HEK293 (cell line): ENCODE measurements around the gene CDK16.

ENCODE experiments used
- BCL11A ChIP-seq: fragments of 450-650 bp; formaldehyde crosslinking; IDR thresholded peaks from 2 replicates; pipeline ENCODE4 v1.5.1; 2016; ENCODE audit warnings: low read depth, missing biosample characterization, missing genetic modification characterization
- BCL11B ChIP-seq: fragments of 450-650 bp; formaldehyde crosslinking; IDR thresholded peaks from 2 replicates; pipeline ENCODE4 v1.5.1; 2016; ENCODE audit warnings: low read depth, missing biosample characterization, missing genetic modification characterization
- HOXA7 ChIP-seq: sonication (generic); formaldehyde crosslinking; IDR thresholded peaks from 2 replicates; pipeline ENCODE4 v1.8.1; 2022; ENCODE audit warnings: missing genetic modification reagents, borderline replicate concordance
- SP2 ChIP-seq: fragments of 450-650 bp; formaldehyde crosslinking; IDR thresholded peaks from 2 replicates; pipeline ENCODE4 v1.5.1; 2016; ENCODE audit warnings: missing biosample characterization, missing genetic modification characterization
- ZNF549 ChIP-seq: fragments of 450-650 bp; IDR thresholded peaks from 2 replicates; pipeline ENCODE4 v1.5.1; 2018; ENCODE audit warnings: missing biosample characterization, missing genetic modification characterization, mild to moderate bottlenecking, inconsistent platforms, moderate library complexity
- ZNF707 ChIP-seq: fragments of 450-650 bp; formaldehyde crosslinking; IDR thresholded peaks from 2 replicates; pipeline ENCODE4 v1.5.1; 2016; ENCODE audit warnings: missing biosample characterization, missing genetic modification characterization
- TF ChIP-seq, protein P1 (sequence below): fragments of 450-650 bp; formaldehyde crosslinking; IDR thresholded peaks from 2 replicates; pipeline ENCODE4 v1.5.1; 2016; ENCODE audit warnings: missing biosample characterization, missing genetic modification characterization
- TF ChIP-seq, protein P2 (sequence below): fragments of 450-650 bp; formaldehyde crosslinking; IDR thresholded peaks from 2 replicates; pipeline ENCODE4 v1.5.1; 2016; ENCODE audit warnings: missing biosample characterization, missing genetic modification characterization
- TF ChIP-seq, protein P3 (sequence below): fragments of 450-650 bp; formaldehyde crosslinking; IDR thresholded peaks from 2 replicates; pipeline ENCODE4 v1.5.1; 2016; ENCODE audit warnings: missing biosample characterization, missing genetic modification characterization

DNA sequence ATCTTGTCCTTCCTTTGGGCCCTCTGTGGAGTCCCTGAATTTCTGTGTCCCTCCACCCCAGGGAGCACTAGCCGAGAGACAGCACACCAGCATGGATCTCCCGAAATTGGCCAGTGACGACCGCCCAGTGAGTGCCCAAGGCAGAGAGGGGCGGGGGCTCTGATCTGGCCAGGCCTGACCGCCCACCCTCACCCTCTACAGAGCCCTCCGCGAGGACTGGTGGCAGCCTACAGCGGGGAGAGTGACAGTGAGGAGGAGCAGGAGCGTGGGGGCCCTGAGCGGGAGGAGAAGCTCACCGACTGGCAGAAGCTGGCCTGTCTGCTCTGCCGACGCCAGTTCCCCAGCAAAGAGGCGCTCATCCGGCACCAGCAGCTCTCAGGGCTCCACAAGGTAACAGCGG lies 33.2 kb upstream of the CDK16 start:
- TF ChIP-seq, protein P1, sequence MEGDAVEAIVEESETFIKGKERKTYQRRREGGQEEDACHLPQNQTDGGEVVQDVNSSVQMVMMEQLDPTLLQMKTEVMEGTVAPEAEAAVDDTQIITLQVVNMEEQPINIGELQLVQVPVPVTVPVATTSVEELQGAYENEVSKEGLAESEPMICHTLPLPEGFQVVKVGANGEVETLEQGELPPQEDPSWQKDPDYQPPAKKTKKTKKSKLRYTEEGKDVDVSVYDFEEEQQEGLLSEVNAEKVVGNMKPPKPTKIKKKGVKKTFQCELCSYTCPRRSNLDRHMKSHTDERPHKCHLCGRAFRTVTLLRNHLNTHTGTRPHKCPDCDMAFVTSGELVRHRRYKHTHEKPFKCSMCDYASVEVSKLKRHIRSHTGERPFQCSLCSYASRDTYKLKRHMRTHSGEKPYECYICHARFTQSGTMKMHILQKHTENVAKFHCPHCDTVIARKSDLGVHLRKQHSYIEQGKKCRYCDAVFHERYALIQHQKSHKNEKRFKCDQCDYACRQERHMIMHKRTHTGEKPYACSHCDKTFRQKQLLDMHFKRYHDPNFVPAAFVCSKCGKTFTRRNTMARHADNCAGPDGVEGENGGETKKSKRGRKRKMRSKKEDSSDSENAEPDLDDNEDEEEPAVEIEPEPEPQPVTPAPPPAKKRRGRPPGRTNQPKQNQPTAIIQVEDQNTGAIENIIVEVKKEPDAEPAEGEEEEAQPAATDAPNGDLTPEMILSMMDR (tag by site-specific recombination) = no peak
- TF ChIP-seq ZNF707 (tag by site-specific recombination) (no peak), HOXA7 (CRISPR knock-in tag) (no peak), BCL11A (tag by site-specific recombination) (no peak), BCL11B (tag by site-specific recombination) (no peak), SP2 (tag by site-specific recombination) (no peak), ZNF549 (no peak)
- TF ChIP-seq, protein P2, sequence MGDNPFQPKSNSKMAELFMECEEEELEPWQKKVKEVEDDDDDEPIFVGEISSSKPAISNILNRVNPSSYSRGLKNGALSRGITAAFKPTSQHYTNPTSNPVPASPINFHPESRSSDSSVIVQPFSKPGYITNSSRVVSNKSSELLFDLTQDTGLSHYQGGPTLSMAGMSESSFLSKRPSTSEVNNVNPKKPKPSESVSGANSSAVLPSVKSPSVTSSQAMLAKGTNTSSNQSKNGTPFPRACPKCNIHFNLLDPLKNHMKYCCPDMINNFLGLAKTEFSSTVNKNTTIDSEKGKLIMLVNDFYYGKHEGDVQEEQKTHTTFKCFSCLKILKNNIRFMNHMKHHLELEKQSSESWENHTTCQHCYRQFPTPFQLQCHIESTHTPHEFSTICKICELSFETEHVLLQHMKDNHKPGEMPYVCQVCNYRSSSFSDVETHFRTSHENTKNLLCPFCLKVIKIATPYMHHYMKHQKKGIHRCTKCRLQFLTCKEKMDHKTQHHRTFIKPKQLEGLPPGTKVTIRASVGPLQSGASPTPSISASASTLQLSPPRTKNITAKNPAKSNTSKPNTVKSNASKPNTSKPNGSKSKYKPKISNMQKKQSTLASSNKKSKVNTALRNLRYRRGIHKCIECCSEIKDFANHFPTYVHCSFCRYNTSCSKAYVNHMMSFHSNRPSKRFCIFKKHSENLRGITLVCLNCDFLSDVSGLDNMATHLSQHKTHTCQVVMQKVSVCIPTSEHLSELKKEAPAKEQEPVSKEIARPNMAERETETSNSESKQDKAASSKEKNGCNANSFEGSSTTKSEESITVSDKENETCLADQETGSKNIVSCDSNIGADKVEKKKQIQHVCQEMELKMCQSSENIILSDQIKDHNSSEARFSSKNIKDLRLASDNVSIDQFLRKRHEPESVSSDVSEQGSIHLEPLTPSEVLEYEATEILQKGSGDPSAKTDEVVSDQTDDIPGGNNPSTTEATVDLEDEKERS (tag by site-specific recombination) = no peak
- TF ChIP-seq, protein P3, sequence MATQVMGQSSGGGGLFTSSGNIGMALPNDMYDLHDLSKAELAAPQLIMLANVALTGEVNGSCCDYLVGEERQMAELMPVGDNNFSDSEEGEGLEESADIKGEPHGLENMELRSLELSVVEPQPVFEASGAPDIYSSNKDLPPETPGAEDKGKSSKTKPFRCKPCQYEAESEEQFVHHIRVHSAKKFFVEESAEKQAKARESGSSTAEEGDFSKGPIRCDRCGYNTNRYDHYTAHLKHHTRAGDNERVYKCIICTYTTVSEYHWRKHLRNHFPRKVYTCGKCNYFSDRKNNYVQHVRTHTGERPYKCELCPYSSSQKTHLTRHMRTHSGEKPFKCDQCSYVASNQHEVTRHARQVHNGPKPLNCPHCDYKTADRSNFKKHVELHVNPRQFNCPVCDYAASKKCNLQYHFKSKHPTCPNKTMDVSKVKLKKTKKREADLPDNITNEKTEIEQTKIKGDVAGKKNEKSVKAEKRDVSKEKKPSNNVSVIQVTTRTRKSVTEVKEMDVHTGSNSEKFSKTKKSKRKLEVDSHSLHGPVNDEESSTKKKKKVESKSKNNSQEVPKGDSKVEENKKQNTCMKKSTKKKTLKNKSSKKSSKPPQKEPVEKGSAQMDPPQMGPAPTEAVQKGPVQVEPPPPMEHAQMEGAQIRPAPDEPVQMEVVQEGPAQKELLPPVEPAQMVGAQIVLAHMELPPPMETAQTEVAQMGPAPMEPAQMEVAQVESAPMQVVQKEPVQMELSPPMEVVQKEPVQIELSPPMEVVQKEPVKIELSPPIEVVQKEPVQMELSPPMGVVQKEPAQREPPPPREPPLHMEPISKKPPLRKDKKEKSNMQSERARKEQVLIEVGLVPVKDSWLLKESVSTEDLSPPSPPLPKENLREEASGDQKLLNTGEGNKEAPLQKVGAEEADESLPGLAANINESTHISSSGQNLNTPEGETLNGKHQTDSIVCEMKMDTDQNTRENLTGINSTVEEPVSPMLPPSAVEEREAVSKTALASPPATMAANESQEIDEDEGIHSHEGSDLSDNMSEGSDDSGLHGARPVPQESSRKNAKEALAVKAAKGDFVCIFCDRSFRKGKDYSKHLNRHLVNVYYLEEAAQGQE = no peak
